Thyroid gland (tissue), 4 donors: Measurements from ENCODE around the gene RGS4.

Experiments
- POLR2A ChIP-seq, 2 donors: fragments of 450-650 bp; IDR thresholded peaks; one replicate each; pipeline ENCODE4 v1.6.1; 2017; ENCODE audit warnings: antibody characterized with exemption in 2 of 2, mild to moderate bottlenecking in 2 of 2, moderate library complexity in 1 of 2
- TF ChIP-seq, protein P1 (sequence below), 6 experiments: fragments of 200-600 bp in 3 of 6; fragments of 450-650 bp in 3 of 6; sonication (generic) in 3 of 6; IDR thresholded peaks; one replicate each; pipeline ENCODE4 v1.5.1; 2016 to 2019; ENCODE audit warnings: antibody characterized with exemption in 6 of 6, mild to moderate bottlenecking in 2 of 6, inconsistent platforms in 1 of 6, moderate library complexity in 1 of 6

DNA sequence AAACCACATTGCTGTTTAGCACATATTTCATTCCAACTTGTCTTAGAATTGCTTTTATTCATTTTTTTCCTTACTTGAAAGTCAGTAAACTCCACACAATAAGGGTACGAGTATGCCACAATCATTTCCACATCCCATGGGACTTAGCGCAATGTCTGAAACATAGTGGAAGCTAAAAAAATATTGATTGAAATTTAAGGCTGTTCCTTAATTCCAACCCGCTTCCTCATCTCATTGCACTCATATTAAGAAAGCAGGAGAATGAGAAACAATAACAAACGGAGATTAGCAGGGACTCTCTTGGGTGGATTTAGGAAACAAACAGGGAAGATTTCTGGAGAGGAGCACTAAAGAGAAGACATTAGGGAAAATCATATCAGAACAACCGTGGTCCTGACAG is 39.3 kb upstream of the RGS4 start:
- TF ChIP-seq, protein P1, sequence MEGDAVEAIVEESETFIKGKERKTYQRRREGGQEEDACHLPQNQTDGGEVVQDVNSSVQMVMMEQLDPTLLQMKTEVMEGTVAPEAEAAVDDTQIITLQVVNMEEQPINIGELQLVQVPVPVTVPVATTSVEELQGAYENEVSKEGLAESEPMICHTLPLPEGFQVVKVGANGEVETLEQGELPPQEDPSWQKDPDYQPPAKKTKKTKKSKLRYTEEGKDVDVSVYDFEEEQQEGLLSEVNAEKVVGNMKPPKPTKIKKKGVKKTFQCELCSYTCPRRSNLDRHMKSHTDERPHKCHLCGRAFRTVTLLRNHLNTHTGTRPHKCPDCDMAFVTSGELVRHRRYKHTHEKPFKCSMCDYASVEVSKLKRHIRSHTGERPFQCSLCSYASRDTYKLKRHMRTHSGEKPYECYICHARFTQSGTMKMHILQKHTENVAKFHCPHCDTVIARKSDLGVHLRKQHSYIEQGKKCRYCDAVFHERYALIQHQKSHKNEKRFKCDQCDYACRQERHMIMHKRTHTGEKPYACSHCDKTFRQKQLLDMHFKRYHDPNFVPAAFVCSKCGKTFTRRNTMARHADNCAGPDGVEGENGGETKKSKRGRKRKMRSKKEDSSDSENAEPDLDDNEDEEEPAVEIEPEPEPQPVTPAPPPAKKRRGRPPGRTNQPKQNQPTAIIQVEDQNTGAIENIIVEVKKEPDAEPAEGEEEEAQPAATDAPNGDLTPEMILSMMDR (IDR thresholded peaks at IDR 0.05), result no peak
- TF ChIP-seq POLR2A (IDR thresholded peaks at IDR 0.05), result no peak
